KMS-11 (cell line): ENCODE measurements around the gene MTMR1.

Source experiments
- H2AFZ ChIP-seq: fragments of 200-600 bp; sonication (generic); 2 replicates; pipeline ENCODE4 v1.6.1; 2016; ENCODE audit warnings: antibody characterized with exemption, mixed run types, low read depth
- H3K27ac ChIP-seq: fragments of 200-600 bp; sonication (generic); 2 replicates; pipeline ENCODE4 v1.6.1; 2016; ENCODE audit warnings: mild to moderate bottlenecking, mixed run types
- H3K27me3 ChIP-seq: fragments of 200-600 bp; sonication (generic); 2 replicates; pipeline ENCODE4 v1.6.1; 2017; ENCODE audit warnings: mild to moderate bottlenecking, low read depth, mixed run types, moderate library complexity; ENCODE audit not compliant: insufficient read depth
- H3K36me3 ChIP-seq: fragments of 200-600 bp; sonication (generic); 2 replicates; pipeline ENCODE4 v1.6.1; 2017; ENCODE audit warnings: mild to moderate bottlenecking, mixed run types; ENCODE audit not compliant: insufficient read depth
- H3K4me1 ChIP-seq: fragments of 200-600 bp; sonication (generic); 2 replicates; pipeline ENCODE4 v1.6.1; 2016; ENCODE audit warnings: mild to moderate bottlenecking, low read depth, mixed run types; ENCODE audit not compliant: poor library complexity, severe bottlenecking
- H3K4me2 ChIP-seq: fragments of 200-600 bp; sonication (generic); 2 replicates; pipeline ENCODE4 v1.7.0; 2016; ENCODE audit warnings: mild to moderate bottlenecking, mixed run types
- H3K4me3 ChIP-seq: fragments of 200-600 bp; sonication (generic); IDR thresholded peaks from 2 replicates; pipeline ENCODE4 v1.6.1; 2017; ENCODE audit warnings: low read depth, low read length, mixed read lengths; ENCODE audit not compliant: insufficient read depth
- H3K79me2 ChIP-seq: fragments of 200-600 bp; sonication (generic); 2 replicates; pipeline ENCODE4 v1.6.1; 2016; ENCODE audit warnings: low read depth, mixed run types; ENCODE audit not compliant: insufficient read depth
- H3K9ac ChIP-seq: fragments of 200-600 bp; sonication (generic); 2 replicates; pipeline ENCODE4 v1.6.1; 2016; ENCODE audit warnings: mild to moderate bottlenecking, mixed run types
- H4K20me1 ChIP-seq: fragments of 200-600 bp; sonication (generic); 2 replicates; pipeline ENCODE4 v1.6.1; 2016; ENCODE audit warnings: mild to moderate bottlenecking, mixed run types; ENCODE audit not compliant: insufficient read depth
- TF ChIP-seq, protein P1 (sequence below): fragments of 200-600 bp; sonication (generic); conservative IDR thresholded peaks from 2 replicates; pipeline ENCODE4 v1.6.1; 2017; ENCODE audit warnings: low read depth, mild to moderate bottlenecking, antibody characterized with exemption, low read length, moderate library complexity, mixed read lengths

Gene MTMR1

GRCh38 chrX:150701377-150701776, 8.2 kb downstream of the MTMR1 start:
- Histone ChIP-seq H3K4me2 (no peak overlapping the region), H3K27ac (no peak overlapping the region), H2AFZ (no peak overlapping the region), H3K27me3 (no peaks in the 10 kb centered on the region), H3K79me2 (peaks cover 10% of the 10 kb centered on the region; the same call in 1 of the 2 replicates), H3K36me3 (no peaks in the 10 kb centered on the region), H3K9ac (no peak overlapping the region), H3K4me3 (no peak overlapping the region), H3K4me1 (peaks cover 10% of the 10 kb centered on the region), H4K20me1 (no peaks in the 10 kb centered on the region)
- TF ChIP-seq, protein P1, sequence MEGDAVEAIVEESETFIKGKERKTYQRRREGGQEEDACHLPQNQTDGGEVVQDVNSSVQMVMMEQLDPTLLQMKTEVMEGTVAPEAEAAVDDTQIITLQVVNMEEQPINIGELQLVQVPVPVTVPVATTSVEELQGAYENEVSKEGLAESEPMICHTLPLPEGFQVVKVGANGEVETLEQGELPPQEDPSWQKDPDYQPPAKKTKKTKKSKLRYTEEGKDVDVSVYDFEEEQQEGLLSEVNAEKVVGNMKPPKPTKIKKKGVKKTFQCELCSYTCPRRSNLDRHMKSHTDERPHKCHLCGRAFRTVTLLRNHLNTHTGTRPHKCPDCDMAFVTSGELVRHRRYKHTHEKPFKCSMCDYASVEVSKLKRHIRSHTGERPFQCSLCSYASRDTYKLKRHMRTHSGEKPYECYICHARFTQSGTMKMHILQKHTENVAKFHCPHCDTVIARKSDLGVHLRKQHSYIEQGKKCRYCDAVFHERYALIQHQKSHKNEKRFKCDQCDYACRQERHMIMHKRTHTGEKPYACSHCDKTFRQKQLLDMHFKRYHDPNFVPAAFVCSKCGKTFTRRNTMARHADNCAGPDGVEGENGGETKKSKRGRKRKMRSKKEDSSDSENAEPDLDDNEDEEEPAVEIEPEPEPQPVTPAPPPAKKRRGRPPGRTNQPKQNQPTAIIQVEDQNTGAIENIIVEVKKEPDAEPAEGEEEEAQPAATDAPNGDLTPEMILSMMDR, result no peak

- Histone ChIP-seq H3K36me3 (no peaks in the 10 kb centered on the region), H4K20me1 (no peaks in the 10 kb centered on the region), H3K4me3 (no peak overlapping the region), H3K4me1 (no peaks in the 10 kb centered on the region), H3K27me3 (no peaks in the 10 kb centered on the region), H3K27ac (no peak overlapping the region), H2AFZ (no peak overlapping the region), H3K9ac (no peak overlapping the region), H3K79me2 (no peaks in the 10 kb centered on the region; the same call in 1 of the 2 replicates), H3K4me2 (no peak overlapping the region)
- TF ChIP-seq, protein P1, result no peak
These were observed 9.9 kb downstream of the MTMR1 start for GRCh38 chrX:150702966-150703694.

DNA sequence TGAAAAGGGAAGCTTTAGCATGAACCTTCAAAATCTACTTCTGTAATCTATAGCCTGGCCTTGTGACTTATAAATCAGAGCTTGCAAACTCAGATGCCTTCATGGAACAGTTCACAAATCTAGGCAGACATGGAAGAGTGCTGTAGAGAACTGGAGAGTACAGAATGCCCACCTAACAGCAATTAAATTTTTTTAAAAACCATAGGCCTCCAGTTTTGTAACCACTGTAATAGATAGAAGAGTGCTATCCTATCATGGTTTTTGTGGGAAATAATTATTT, 10.4 kb downstream of the MTMR1 start:
- H4K20me1 ChIP-seq, result no peaks in the 10 kb centered on the region
- H3K36me3 ChIP-seq, result no peaks in the 10 kb centered on the region
- TF ChIP-seq, protein P1, result no peak
- no peaks in the 10 kb centered on the region for H3K4me1 ChIP-seq
- no peaks in the 10 kb centered on the region; the same call in 1 of the 2 replicates for H3K79me2 ChIP-seq
- no peaks in the 10 kb centered on the region for H3K27me3 ChIP-seq
- no peak overlapping the region for H3K9ac ChIP-seq
- no peak overlapping the region for H3K27ac ChIP-seq
- no peak overlapping the region for H3K4me3 ChIP-seq
- H2AFZ ChIP-seq, result no peak overlapping the region
- no peak overlapping the region for H3K4me2 ChIP-seq

DNA sequence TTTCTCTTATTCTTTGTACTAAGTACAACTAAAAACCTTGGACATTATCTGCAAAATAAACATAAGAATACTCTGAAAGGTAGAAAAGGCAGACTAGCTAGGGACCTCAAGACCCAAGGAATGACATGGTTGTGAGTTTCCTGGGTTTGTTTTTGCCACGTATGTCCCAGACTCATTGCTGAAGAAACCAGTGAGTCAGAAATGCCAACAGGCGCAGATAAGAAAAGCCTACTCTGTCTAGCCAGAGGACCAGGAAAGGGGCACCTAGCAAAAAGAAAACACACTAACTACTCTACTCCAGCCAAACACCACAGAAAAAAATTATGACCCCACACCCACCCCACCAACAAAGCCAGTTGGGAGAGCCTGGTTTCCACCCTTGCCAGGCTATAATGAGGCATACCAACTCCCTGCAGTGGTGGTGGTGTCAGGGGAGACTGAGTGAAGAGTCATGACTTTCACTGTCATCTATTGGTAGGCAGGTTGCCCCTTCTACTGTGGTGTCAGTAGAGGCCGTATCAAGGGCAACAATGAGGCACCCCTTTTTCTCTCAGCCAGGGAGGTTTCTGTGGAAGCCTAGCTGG, 10.9 kb downstream of the MTMR1 start:
- Histone ChIP-seq H3K27me3 (no peaks in the 10 kb centered on the region), H3K4me1 (no peaks in the 10 kb centered on the region), H3K36me3 (no peaks in the 10 kb centered on the region), H3K4me2 (no peak overlapping the region), H3K27ac (no peak overlapping the region), H2AFZ (no peak overlapping the region), H3K4me3 (no peak overlapping the region), H3K9ac (no peak overlapping the region), H4K20me1 (no peaks in the 10 kb centered on the region), H3K79me2 (no peaks in the 10 kb centered on the region; the same call in 1 of the 2 replicates)
- TF ChIP-seq, protein P1, result no peak
